SK-N-SH (cell line): ENCODE data around the gene CCDC192. TPM values are rescaled to one million over a fixed set of nuclear protein-coding genes. Genes with fewer than 3 reads are reported as not detected.

Source experiments
- CTCF ChIA-PET: fragments of 300-600, 350-600 bp; formaldehyde crosslinking; extraction: SDS; loops from one replicate; lab custom pipeline; 2021; lab: Yijun Ruan, JAX
- POLR2A ChIA-PET: fragments of 350-600 bp; sonication (Branson Sonifier 250); formaldehyde crosslinking; extraction: SDS; loops from one replicate; lab custom pipeline; 2020; ENCODE audit warnings: antibody characterized with exemption, inconsistent platforms; lab: Yijun Ruan, JAX
- DNase-seq: peaks from one replicate; pipeline ENCODE4 v3.0.0; 2012
- H2AFZ ChIP-seq: fragments of 200-600 bp; sonication (generic); 2 replicates; pipeline ENCODE4 v1.8.1; 2016; ENCODE audit warnings: antibody characterized with exemption, mild to moderate bottlenecking, low read depth
- H3F3A ChIP-seq: fragments of 200-600 bp; sonication (generic); replicated peaks from 2 replicates; pipeline ENCODE3; 2016; ENCODE audit warnings: antibody characterized with exemption, mild to moderate bottlenecking; ENCODE audit not compliant: insufficient read depth
- H3K27ac ChIP-seq, 2 experiments: fragments of 200-500 bp in 1 of 2; fragments of 200-600 bp in 1 of 2; sonication (Bioruptor generic) in 1 of 2; sonication (generic), shearing (Covaris generic) in 1 of 2; 2 replicates each; pipeline versions ENCODE4 v1.5.1 to v1.6.1; 2014 to 2016; ENCODE audit warnings: low read depth in 2 of 2, inconsistent platforms in 1 of 2, low read length in 1 of 2, mild to moderate bottlenecking in 1 of 2, mixed read lengths in 1 of 2
- H3K27me3 ChIP-seq: fragments of 200-600 bp; sonication (generic), shearing (Covaris generic); 2 replicates; pipeline ENCODE4 v1.6.1; 2016; ENCODE audit warnings: mixed run types; ENCODE audit not compliant: insufficient read depth
- H3K36me3 ChIP-seq, 2 experiments: fragments of 200-500 bp in 1 of 2; fragments of 200-600 bp in 1 of 2; sonication (Bioruptor generic) in 1 of 2; sonication (generic) in 1 of 2; replicated peaks in 1 of 2; 2 replicates each; pipeline versions ENCODE3 to v1.5.1; 2014 to 2016; ENCODE audit warnings: low read length in 1 of 2, mild to moderate bottlenecking in 1 of 2; ENCODE audit not compliant: insufficient read depth in 2 of 2, control insufficient read depth in 1 of 2
- H3K4me1 ChIP-seq, 2 experiments: fragments of 200-500 bp in 1 of 2; fragments of 200-600 bp in 1 of 2; sonication (Bioruptor generic) in 1 of 2; sonication (generic), shearing (Covaris generic) in 1 of 2; 2 replicates each; pipeline versions ENCODE4 v1.5.1 to v1.6.1; 2014 to 2016; ENCODE audit warnings: low read depth in 1 of 2, low read length in 1 of 2, mixed run types in 1 of 2; ENCODE audit not compliant: insufficient read depth in 2 of 2, control insufficient read depth in 1 of 2
- H3K4me2 ChIP-seq: fragments of 200-600 bp; sonication (generic), shearing (Covaris generic); 2 replicates; pipeline ENCODE4 v1.6.1; 2017; ENCODE audit warnings: mixed run types
- H3K4me3 ChIP-seq, 2 experiments: fragments of 200-500 bp in 1 of 2; fragments of 200-600 bp in 1 of 2; sonication (Bioruptor generic) in 1 of 2; sonication (generic), shearing (Covaris generic) in 1 of 2; 2 replicates each; pipeline versions ENCODE4 v1.5.1 to v1.8.1; 2014 to 2016; ENCODE audit warnings: low read depth in 2 of 2, inconsistent platforms in 1 of 2, low read length in 1 of 2, mild to moderate bottlenecking in 1 of 2, mixed read lengths in 1 of 2, moderate library complexity in 1 of 2
- H3K79me2 ChIP-seq: fragments of 200-600 bp; sonication (generic); 2 replicates; pipeline ENCODE4 v1.8.1; 2017; ENCODE audit warnings: mild to moderate bottlenecking; ENCODE audit not compliant: insufficient read depth
- H3K9ac ChIP-seq: fragments of 200-600 bp; sonication (generic); 2 replicates; pipeline ENCODE4 v1.6.1; 2017; ENCODE audit warnings: mixed run types
- H3K9me2 ChIP-seq: fragments of 200-600 bp; sonication (generic); 2 replicates; pipeline ENCODE4 v1.6.1; 2017; ENCODE audit warnings: mixed run types
- H3K9me3 ChIP-seq: fragments of 200-600 bp; sonication (generic); 2 replicates; pipeline ENCODE4 v1.6.1; 2017; ENCODE audit warnings: mixed run types, mild to moderate bottlenecking, moderate library complexity
- H4K20me1 ChIP-seq: fragments of 200-600 bp; sonication (generic); 2 replicates; pipeline ENCODE4 v1.6.1; 2017; ENCODE audit warnings: mild to moderate bottlenecking, mixed run types; ENCODE audit not compliant: insufficient read depth
- CHD2 ChIP-seq: fragments of 150-350 bp; IDR thresholded peaks from 2 replicates; pipeline ENCODE4 v1.6.1; 2018; ENCODE audit warnings: low read length; ENCODE audit not compliant: partially characterized antibody
- CTCF ChIP-seq: fragments of 200-600 bp; sonication (generic); IDR thresholded peaks from 2 replicates; pipeline ENCODE4 v1.6.1; 2017; ENCODE audit warnings: antibody characterized with exemption, mild to moderate bottlenecking, moderate library complexity
- EP300 ChIP-seq, 2 experiments: IDR thresholded peaks; 2 replicates each; pipeline versions ENCODE4 v1.4.0 to v1.6.1; 2012; ENCODE audit warnings: borderline replicate concordance in 1 of 2, low read depth in 1 of 2, low read length in 1 of 2
- FOXJ3 ChIP-seq: sonication (generic); formaldehyde crosslinking; IDR thresholded peaks from 2 replicates; pipeline ENCODE4 v1.5.1; 2020; ENCODE audit warnings: mild to moderate bottlenecking, missing genetic modification reagents
- GABPA ChIP-seq: IDR thresholded peaks from 2 replicates; pipeline ENCODE4 v1.4.0; 2012; ENCODE audit warnings: low read depth, mild to moderate bottlenecking
- IRF3 ChIP-seq: fragments of 150-350 bp; IDR thresholded peaks from 2 replicates; pipeline ENCODE4 v1.6.1; 2016; ENCODE audit warnings: mild to moderate bottlenecking, low read depth, low read length
- JUND ChIP-seq: IDR thresholded peaks from 2 replicates; pipeline ENCODE4 v1.4.0; 2012
- NFIC ChIP-seq: IDR thresholded peaks from 2 replicates; pipeline ENCODE4 v1.4.0; 2012; ENCODE audit warnings: borderline replicate concordance
- POLR2AphosphoS5 ChIP-seq: IDR thresholded peaks from 2 replicates; pipeline ENCODE4 v1.6.1; 2012; ENCODE audit warnings: low read depth, low read length
- RCOR1 ChIP-seq: fragments of 150-350 bp; IDR thresholded peaks from 2 replicates; pipeline ENCODE4 v1.6.1; 2017; ENCODE audit warnings: antibody characterized with exemption, low read length
- REST ChIP-seq: IDR thresholded peaks from 2 replicates; pipeline ENCODE4 v1.6.1; 2012; ENCODE audit warnings: mild to moderate bottlenecking, low read depth, low read length, moderate library complexity
- SMC3 ChIP-seq: IDR thresholded peaks from 2 replicates; pipeline ENCODE4 v1.6.1; 2012; ENCODE audit warnings: low read depth, low read length, improper control_type of control experiment
- TAF1 ChIP-seq: IDR thresholded peaks from 2 replicates; pipeline ENCODE4 v1.6.1; 2012; ENCODE audit warnings: low read depth, mild to moderate bottlenecking, low read length, moderate library complexity, borderline replicate concordance
- TCF12 ChIP-seq: IDR thresholded peaks from 2 replicates; pipeline ENCODE4 v1.4.0; 2012
- USF1 ChIP-seq: IDR thresholded peaks from 2 replicates; pipeline ENCODE4 v1.4.0; 2012; ENCODE audit warnings: low read depth, borderline replicate concordance
- USF2 ChIP-seq: fragments of 150-350 bp; IDR thresholded peaks from 2 replicates; pipeline ENCODE4 v1.6.1; 2017; ENCODE audit warnings: antibody characterized with exemption, low read length, low read depth, borderline replicate concordance
- WGBS: methylation state at CpG from one replicate; pipeline ENCODE4 v1.1.6; 2017; ENCODE audit warnings: low lambda C conversion rate; 5-methylcytosine and 5-hydroxymethylcytosine counted together
- polyA plus RNA-seq, 3 experiments: library from polyadenylated mRNA; depleted of rRNA; stranded (reverse); fragments of >200 nt; gene quantifications; 2 replicates each; pipeline ENCODE4 v1.2.3, GENCODE V29; 2012

The CCDC192 gene
- polyA plus RNA-seq, 1 of the 3 experiments (the other 2 are of a cell fraction): not detected

GRCh38 chr5:127860291-127860690, 157.1 kb downstream of the CCDC192 start:
- H4K20me1 ChIP-seq: no peaks in the 10 kb centered on the region
- no peak overlapping the region for H3K27ac ChIP-seq
- peaks cover 0 to 2% of the 10 kb centered on the region in 2 experiments; a peak in 1 of 4 replicates for H3K4me1 ChIP-seq
- no peaks in the 10 kb centered on the region for H3K9me3 ChIP-seq
- H3K4me3 ChIP-seq: no peak overlapping the region
- no peak overlapping the region for H3K9ac ChIP-seq
- H3K36me3 ChIP-seq: no peaks in the 10 kb centered on the region
- TF ChIP-seq USF1: no peak
- no peak for TF ChIP-seq EP300 (IDR thresholded peaks at IDR 0.05; ENCODE audit: borderline replicate concordance in 1 of 2, low read depth in 1 of 2, low read length in 1 of 2)
- no peak for TF ChIP-seq NFIC
- TF ChIP-seq USF2: no peak
- no peak for TF ChIP-seq CHD2
- TF ChIP-seq CTCF: no peak
- no peak for TF ChIP-seq GABPA
- no peaks in the 10 kb centered on the region for H3K79me2 ChIP-seq
- CTCF ChIA-PET: interaction anchor here (0.5 to 1.5 kb wide), 2 partner anchors 10 to 16 kb away, joined by 3 read pairs; no protein-coding TSS in a partner anchor
- no peak overlapping the region for H2AFZ ChIP-seq
- no peaks in the 10 kb centered on the region for H3F3A ChIP-seq
- POLR2A ChIA-PET: no interaction called here
- H3K4me2 ChIP-seq: no peak overlapping the region
- WGBS: 71% methylated on average over 2 of the region's 2 CpGs
- no peaks in the 10 kb centered on the region for H3K27me3 ChIP-seq
- H3K9me2 ChIP-seq: no peaks in the 10 kb centered on the region
- no peak for DNase-seq

- no peak overlapping the region for H2AFZ ChIP-seq
- no peak overlapping the region for H3K4me3 ChIP-seq
- no peaks in the 10 kb centered on the region for H3F3A ChIP-seq
- ChIA-PET CTCF (interaction anchor here (0.9 kb wide), 1 partner anchor 9 kb away, joined by 3 read pairs; no protein-coding TSS in a partner anchor), POLR2A (no interaction called here)
- H3K9me3 ChIP-seq: no peaks in the 10 kb centered on the region
- no peaks in the 10 kb centered on the region for H3K9me2 ChIP-seq
- no peaks in the 10 kb centered on the region for H3K79me2 ChIP-seq
- no peak overlapping the region for H3K9ac ChIP-seq
- H3K4me2 ChIP-seq: no peak overlapping the region
- H3K4me1 ChIP-seq: peaks cover 0 to 3% of the 10 kb centered on the region in 2 experiments; a peak in 1 of 4 replicates
- no peaks in the 10 kb centered on the region for H3K36me3 ChIP-seq
- DNase-seq: no peak
- no peak overlapping the region for H3K27ac ChIP-seq
- no peaks in the 10 kb centered on the region for H3K27me3 ChIP-seq
- H4K20me1 ChIP-seq: no peaks in the 10 kb centered on the region
- TF ChIP-seq POLR2AphosphoS5 (no peak), REST (no peak), SMC3 (no peak), TAF1 (no peak), CHD2 (no peak), RCOR1 (no peak), CTCF (no peak), EP300 (IDR thresholded peaks at IDR 0.05; ENCODE audit: borderline replicate concordance in 1 of 2, low read depth in 1 of 2, low read length in 1 of 2) (no peak), TCF12 (no peak), GABPA (no peak), FOXJ3 (CRISPR knock-in tag) (no peak), IRF3 (no peak), JUND (no peak)
Measured at GRCh38 chr5:127863161-127863560, 160.0 kb downstream of the CCDC192 start.
